GM21360 (cell line): ENCODE data around the gene CD300LG.
"Not testable (repeated sequence)": the region's sequence is repeated elsewhere in the genome, so short reads cannot be mapped to it uniquely, and the experiment has no call there.

Source experiments
- ATAC-seq: cut with Tn5 transposase; IDR thresholded peaks from one replicate; pipeline ENCODE4 v1.9.1; 2021; ENCODE audit warnings: mild to moderate bottlenecking, moderate library complexity; ENCODE audit not compliant: unreplicated experiment

The CD300LG gene

GRCh38 chr17:43852571-43852970, 5.6 kb downstream of the CD300LG start:
- ATAC-seq = no peak

- ATAC-seq = no peak
These were observed 6.6 kb downstream of the CD300LG start for GRCh38 chr17:43853546-43853945.

DNA sequence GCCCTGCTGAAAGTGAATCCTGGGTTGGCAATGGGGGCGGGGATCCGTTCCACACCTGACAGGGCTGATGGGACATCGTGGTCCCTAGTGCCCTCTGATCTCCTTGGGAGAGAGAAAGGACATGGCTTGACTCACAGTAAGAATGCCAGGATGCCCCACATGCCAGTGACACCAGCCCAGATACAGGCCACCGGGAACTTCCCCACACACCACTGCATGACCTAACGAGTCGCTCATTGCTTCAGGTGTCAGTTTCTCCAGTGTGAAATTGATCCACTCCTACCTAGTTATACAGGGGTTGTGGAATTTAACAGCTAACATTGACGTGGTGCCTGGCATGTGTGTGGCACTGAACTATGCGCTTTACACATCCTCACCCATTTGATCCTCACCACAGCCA, 7.5 kb downstream of the CD300LG start:
- ATAC-seq = no peak

GRCh38 chr17:43855061-43855460, 8.1 kb downstream of the CD300LG start:
- no peak for ATAC-seq

GRCh38 chr17:43856141-43856540, 9.2 kb downstream of the CD300LG start:
- no peak for ATAC-seq

GRCh38 chr17:43857141-43857540, 10.2 kb downstream of the CD300LG start:
- ATAC-seq = no peak

DNA sequence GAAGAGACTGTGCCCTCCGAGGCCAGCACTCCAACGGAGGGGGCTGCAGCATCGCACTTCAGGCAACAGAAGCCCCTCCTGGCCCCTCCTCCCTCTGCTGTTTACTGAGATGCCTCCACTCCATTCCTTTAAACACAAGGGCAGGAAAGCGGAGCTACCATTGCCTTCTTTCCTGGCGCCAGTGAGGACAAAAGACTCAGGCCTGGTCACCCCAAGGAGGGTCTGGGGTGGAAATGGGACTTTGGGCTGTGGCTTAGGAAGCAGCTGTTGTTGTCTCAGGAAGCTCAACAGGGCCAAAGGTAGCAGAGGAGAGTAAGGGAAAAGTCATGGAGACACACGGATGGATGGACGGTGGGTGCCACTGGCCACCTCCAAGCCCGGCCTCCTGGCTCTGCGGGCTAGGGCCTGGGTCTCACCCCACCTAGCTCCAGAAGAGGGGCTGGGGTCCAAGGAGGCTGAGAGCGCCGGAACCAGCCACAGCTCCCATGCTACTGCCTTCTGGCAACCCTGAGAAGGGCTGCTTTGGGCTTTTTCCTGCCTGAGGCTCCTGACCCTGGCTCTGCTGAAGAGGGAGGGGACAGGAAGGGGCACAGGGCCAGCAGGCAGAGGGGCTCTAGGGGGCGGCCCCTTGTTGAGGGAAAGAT, 11.1 kb downstream of the CD300LG start:
- no peak for ATAC-seq

- no peak for ATAC-seq
These were observed 13.2 kb downstream of the CD300LG start for GRCh38 chr17:43860077-43860725.

DNA sequence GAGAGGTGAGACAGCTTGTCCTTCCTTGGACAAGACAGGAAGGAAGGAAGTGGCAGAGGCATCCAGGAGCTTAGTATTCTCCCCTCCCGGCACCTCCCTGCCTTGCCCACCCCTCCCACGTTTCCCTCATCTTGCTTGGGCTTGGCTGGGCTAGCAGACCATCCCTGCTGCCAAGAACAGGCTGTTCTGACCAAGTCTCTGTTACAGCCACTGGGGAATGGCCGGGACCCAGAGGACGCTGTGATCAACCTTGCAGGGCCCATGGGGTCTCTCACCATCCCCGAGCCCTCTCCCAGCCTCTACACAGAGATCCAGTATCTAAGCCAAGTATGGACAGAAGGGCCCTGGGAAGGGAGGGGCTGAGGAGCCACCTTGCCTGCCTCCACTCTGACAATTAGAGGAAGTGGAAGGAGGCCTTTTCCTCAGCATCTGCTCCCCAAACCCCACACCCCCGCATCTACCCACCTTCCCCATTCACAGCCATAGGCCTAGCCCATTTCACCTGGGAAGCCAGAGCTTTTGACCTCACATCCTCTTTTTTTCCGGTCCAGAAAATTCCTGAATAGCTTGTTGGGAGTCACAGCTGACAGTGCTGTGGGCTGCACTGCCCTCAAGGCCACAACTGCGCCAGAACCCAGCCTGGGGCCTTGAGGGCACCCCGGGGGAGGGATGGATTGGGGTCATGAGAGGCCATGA, 14.1 kb downstream of the CD300LG start:
- no peak for ATAC-seq

- ATAC-seq = no peak
These were observed 15.0 kb downstream of the CD300LG start for GRCh38 chr17:43861960-43862359.

GRCh38 chr17:43864161-43864984, 17.4 kb downstream of the CD300LG start:
- no peak for ATAC-seq

GRCh38 chr17:43868226-43868994, 21.4 kb downstream of the CD300LG start:
- no peak for ATAC-seq

DNA sequence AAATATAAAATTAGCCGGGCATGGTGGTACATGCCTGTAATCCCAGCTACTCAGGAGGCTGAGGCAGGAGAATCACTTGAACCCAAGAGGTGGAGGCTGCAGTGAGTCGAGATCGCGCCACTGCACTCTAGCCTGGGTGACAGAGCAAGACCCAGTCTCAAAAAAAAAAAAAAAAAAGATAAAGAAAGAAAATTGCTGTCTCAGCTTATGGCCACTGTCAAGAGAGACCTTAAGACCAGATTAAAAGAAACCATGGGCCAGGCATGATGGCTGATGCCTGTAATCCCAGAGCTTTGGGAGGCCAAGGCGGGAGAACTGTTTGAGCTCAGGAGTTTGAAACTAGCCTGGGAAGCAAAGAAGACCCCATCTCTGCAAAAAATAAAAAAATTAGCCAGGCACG, 22.1 kb downstream of the CD300LG start:
- not testable (repeated sequence) for ATAC-seq

GRCh38 chr17:43871946-43872690, 25.1 kb downstream of the CD300LG start:
- no peak for ATAC-seq

- no peak for ATAC-seq
These were observed 26.1 kb downstream of the CD300LG start for GRCh38 chr17:43873091-43873490.

DNA sequence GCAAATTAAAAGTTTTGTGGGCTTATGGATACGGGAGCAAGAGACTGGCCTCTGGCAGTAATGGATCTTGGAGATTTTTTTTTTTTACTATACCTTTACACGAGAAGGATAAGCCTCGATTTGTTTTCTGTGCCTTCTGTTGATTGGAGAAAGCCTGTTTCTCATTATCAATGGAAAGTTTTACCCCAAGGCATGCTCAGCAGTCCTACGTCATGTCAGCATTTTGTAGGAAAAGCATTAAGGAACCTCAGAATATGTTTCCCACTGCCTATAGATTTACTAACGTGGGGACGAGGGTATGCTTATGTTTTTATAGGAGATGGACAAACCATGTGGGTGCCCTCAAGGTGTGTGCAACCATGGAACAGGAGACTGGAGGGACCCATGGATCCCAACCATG, 26.8 kb downstream of the CD300LG start:
- no peak for ATAC-seq

- no peak for ATAC-seq
These were observed 27.3 kb downstream of the CD300LG start for GRCh38 chr17:43874293-43874692.

GRCh38 chr17:43875476-43876147, 28.6 kb downstream of the CD300LG start:
- ATAC-seq = no peak

- ATAC-seq = no peak
These were observed 30.1 kb downstream of the CD300LG start for GRCh38 chr17:43877031-43877430.
